Memory B cell (primary cell): ENCODE results near the gene CD109.
"Not testable (repeated sequence)": the region's sequence is repeated elsewhere in the genome, so short reads cannot be mapped to it uniquely, and the experiment has no call there.

Experiments
- ATAC-seq: fragments of 150-1000 bp; cut with Tn5 transposase; 2 replicates; pipeline ENCODE4 v1.10.0; 2021; ENCODE audit warnings: low read depth, mild to moderate bottlenecking, moderate library complexity
- DNase-seq, 2 donors: peaks; one replicate each; pipeline ENCODE4 v3.0.0; 2022; ENCODE audit warnings: low spot score in 2 of 2
- H3K27ac Mint-ChIP-seq: one replicate; pipeline ENCODE4 v1.8.0; 2022; ENCODE audit warnings: mild to moderate bottlenecking, moderate library complexity, mixed read lengths
- H3K27me3 Mint-ChIP-seq: one replicate; pipeline ENCODE4 v1.8.0; 2022; ENCODE audit warnings: mixed read lengths
- H3K36me3 Mint-ChIP-seq: one replicate; pipeline ENCODE4 v1.8.0; 2022; ENCODE audit warnings: mild to moderate bottlenecking, mixed read lengths
- H3K4me1 Mint-ChIP-seq: one replicate; pipeline ENCODE4 v1.8.0; 2022; ENCODE audit warnings: mixed read lengths
- H3K4me3 Mint-ChIP-seq: one replicate; pipeline ENCODE4 v1.8.0; 2022; ENCODE audit warnings: mild to moderate bottlenecking, moderate library complexity, mixed read lengths
- H3K9me3 Mint-ChIP-seq: one replicate; pipeline ENCODE4 v1.8.0; 2022; ENCODE audit warnings: mixed read lengths

The CD109 gene

DNA sequence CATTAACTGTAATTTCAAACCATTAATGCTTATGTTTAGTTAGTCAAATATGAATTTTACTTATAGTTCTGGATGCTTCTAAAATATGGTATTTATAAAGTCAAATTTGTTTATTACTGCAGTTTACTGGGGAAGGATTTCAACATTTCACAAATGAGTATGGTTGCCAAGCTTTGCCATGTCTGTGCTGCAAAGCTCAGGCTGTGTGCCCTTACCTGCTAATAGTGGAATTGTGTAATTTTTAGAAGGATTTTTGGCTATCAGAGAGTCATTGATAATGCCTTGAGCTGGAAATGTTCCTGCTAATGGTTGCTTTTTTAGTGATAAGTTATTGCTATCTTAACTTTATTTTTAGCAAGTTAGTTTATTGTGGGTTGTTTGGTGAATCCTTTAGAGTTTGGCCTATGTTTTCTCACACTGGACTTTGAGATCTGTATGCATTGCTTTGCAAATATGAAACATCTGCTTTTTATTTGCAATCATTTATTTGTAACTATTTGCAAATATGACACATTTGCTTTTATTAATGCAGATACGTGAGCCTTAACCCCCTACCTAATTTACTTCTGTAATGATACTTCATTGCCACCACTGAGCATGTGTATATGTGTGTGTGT is 105.8 kb downstream of the CD109 start:
- Mint-ChIP-seq H3K9me3 (no peaks in the 10 kb centered on the region), H3K4me1 (no peaks in the 10 kb centered on the region), H3K27me3 (peaks cover 2% of the 10 kb centered on the region), H3K27ac (no peak overlapping the region), H3K36me3 (no peaks in the 10 kb centered on the region), H3K4me3 (no peak overlapping the region)
- ATAC-seq (no peak), DNase-seq (no peak)

DNA sequence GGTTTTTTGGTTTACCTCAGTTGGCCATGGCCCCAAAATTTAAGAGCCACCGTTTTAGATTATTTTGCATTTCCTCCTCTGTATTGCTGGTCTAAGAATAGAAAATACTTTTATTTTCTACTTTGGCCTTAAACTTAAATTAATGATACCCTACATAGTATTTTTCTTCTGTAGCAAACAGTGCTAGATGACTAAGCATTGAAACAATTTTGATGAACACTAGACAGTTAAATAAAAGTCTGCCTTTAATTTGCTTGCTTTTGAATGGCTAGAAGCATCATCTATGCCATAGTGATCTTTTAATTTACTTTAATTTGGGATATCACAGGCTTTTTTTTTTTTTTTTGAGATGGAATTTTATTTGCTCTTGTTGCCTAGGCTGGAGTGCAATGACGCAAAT is 106.4 kb downstream of the CD109 start:
- Mint-ChIP-seq H3K27ac (no peak overlapping the region), H3K9me3 (no peaks in the 10 kb centered on the region), H3K27me3 (peaks cover 2% of the 10 kb centered on the region), H3K4me3 (no peak overlapping the region), H3K4me1 (no peaks in the 10 kb centered on the region), H3K36me3 (no peaks in the 10 kb centered on the region)
- ATAC-seq (no peak), DNase-seq (no peak)

DNA sequence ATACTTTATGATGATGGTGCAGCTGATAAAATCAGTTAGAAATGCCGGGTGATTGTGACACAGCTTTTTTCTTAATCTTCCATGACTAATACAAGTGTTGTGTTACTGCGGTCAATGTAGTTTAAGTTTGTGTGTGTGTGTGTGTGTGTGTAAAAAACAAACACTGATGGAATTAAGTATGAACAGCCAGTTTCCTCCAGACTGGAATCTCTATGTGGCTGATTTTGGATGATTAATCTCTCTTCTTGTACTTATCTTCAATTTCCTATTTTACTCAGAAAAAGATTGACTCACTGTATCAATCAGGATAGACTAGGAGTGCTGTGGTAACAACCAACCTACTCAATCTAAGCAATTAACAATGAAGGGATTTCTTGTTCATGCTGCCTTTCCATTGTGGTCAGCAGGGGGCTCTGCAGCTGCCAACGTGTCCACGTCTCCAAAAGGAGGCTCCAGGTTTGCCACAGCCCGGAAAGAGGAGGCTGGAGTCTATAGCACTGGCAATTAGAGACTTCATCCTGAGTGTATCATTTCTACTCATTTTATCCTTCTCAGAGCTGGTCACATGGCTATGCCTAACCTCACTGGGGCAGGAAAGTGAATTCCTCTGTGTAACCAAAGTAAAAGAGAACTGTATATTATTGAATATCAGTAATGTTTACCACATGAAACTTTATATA is 107.7 kb downstream of the CD109 start:
- no peak for DNase-seq
- no peak overlapping the region for H3K4me3 Mint-ChIP-seq
- no peaks in the 10 kb centered on the region for H3K4me1 Mint-ChIP-seq
- H3K9me3 Mint-ChIP-seq = no peaks in the 10 kb centered on the region
- peaks cover 2% of the 10 kb centered on the region for H3K27me3 Mint-ChIP-seq
- no peak for ATAC-seq
- H3K27ac Mint-ChIP-seq = no peak overlapping the region
- no peaks in the 10 kb centered on the region for H3K36me3 Mint-ChIP-seq

DNA sequence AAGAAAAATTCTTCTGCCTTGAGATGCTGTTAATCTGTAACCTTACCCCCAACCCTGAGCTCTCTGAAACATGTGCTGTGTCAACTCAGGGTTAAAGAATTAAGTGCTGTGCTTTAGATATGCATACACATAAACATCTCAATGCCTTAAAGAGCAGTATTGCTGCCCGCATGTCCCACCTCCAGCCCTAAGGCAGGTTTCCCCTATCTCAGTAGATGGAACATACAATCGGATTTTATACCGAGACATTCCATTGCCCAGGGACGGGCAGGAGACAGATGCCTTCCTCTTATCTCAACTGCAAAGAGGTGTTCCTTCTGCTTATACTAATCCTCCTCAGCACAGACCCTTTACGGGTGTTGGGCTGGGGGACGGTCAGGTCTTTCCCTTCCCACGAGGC is 109.2 kb downstream of the CD109 start:
- not testable (repeated sequence) for DNase-seq, H3K27me3 Mint-ChIP-seq, ATAC-seq, H3K36me3 Mint-ChIP-seq, H3K4me3 Mint-ChIP-seq, H3K27ac Mint-ChIP-seq, H3K4me1 Mint-ChIP-seq, H3K9me3 Mint-ChIP-seq

DNA sequence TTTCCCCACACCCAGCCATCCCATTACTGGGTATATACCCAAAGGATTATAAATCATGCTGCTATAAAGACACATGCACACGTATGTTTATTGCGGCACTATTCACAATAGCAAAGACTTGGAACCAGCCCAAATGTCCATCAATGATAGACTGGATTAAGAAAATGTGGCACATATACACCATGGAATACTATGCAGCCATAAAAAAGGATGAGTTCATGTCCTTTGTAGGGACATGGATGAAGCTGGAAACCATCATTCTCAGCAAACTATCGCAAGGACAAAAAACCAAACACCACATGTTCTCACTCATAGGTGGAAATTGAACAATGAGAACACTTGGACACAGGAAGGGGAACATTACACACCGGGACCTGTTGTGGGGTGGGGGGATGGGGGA is 110.0 kb downstream of the CD109 start:
- H3K9me3 Mint-ChIP-seq, H3K36me3 Mint-ChIP-seq, H3K27me3 Mint-ChIP-seq, H3K4me1 Mint-ChIP-seq, ATAC-seq, H3K27ac Mint-ChIP-seq, H3K4me3 Mint-ChIP-seq, DNase-seq: not testable (repeated sequence)

DNA sequence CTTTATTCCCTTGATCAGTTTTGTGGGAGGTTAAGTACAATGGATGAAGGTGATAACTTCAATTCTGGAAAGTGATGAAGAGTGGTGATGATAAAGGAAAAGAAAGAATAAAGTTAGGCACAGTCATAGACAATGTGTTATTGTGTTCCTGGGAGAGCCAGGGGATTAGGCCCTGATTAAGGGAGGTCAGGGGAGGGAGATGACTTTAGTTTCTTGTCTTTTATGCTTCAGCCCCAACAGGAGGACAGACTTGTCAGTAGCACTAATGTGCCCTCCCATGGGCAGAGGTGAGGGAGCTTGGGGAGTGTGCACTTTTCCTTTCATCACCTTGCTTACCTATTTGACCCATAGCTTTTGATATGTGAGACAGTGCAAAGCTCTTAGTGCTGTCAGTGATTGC is 115.7 kb downstream of the CD109 start:
- Mint-ChIP-seq H3K27me3 (no peaks in the 10 kb centered on the region), H3K9me3 (no peaks in the 10 kb centered on the region), H3K4me1 (no peaks in the 10 kb centered on the region), H3K36me3 (no peaks in the 10 kb centered on the region), H3K27ac (no peak overlapping the region), H3K4me3 (no peak overlapping the region)
- DNase-seq (no peak), ATAC-seq (no peak)

DNA sequence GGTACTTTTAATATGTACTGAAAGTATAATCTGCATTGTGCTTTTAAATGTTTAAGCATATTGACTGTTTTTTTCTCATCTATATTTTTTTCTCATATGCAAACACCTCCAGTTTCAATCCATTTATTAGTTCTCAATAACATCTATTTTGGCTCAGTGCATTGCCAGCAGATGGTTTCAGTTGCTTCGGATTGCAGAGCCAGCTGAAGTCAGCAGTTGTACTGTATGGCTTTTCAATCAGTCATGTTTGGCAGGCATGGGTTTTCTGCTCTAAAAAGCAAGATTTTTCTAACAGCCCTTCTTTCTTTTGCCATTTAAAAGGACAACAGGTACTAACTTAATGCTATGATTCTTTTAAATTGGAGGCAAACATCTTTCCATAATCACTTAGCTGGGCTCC is 121.2 kb downstream of the CD109 start:
- no peak for DNase-seq
- no peak for ATAC-seq
- no peaks in the 10 kb centered on the region for H3K9me3 Mint-ChIP-seq
- H3K4me3 Mint-ChIP-seq = no peak overlapping the region
- no peaks in the 10 kb centered on the region for H3K4me1 Mint-ChIP-seq
- H3K36me3 Mint-ChIP-seq = no peaks in the 10 kb centered on the region
- H3K27me3 Mint-ChIP-seq = no peaks in the 10 kb centered on the region
- H3K27ac Mint-ChIP-seq = no peak overlapping the region

DNA sequence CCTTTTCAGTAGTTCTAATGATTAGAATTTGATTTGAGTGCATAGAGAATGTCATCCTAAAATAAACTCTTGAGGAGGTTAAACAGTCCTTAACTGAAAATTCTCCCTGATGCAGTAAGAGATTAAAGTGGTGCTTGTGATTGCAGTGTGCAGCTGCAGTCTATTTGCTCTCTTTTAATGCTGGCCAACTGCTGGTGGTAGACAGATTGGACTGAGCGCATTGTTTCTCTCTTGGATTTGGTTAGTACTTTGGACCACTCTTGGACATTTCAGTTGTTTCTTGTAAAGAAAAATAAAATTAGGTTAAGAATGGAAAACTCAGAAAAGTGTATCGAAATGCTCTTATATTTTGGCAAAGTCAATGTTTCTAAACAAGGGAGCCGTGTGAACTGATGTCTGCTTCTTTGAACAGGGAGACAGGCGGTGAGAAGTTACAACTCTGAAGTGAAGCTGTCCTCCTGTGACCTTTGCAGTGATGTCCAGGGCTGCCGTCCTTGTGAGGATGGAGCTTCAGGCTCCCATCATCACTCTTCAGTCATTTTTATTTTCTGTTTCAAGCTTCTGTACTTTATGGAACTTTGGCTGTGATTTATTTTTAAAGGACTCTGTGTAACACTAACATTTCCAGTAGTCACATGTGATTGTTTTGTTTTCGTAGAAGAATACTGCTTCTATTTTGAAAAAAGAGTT is 127.2 kb downstream of the CD109 start:
- Mint-ChIP-seq H3K36me3 (no peaks in the 10 kb centered on the region), H3K27ac (no peak overlapping the region), H3K27me3 (no peaks in the 10 kb centered on the region), H3K4me3 (no peak overlapping the region), H3K9me3 (no peaks in the 10 kb centered on the region), H3K4me1 (no peaks in the 10 kb centered on the region)
- DNase-seq = no peak
- no peak for ATAC-seq

DNA sequence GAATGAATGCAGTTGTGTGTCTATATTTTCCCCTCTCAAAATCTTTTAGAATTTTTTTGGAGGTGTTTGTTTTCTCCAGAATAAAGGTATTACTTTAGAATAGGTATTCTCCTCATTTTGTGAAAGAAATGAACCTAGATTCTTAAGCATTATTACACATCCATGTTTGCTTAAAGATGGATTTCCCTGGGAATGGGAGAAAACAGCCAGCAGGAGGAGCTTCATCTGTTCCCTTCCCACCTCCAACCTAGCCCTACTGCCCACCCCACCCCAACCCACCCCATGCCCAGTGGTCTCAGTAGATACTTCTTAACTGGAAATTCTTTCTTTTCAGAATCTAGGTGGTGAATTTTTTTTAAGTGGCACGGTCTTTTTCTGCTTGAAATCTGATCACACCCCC is 127.8 kb downstream of the CD109 start:
- Mint-ChIP-seq H3K4me1 (no peaks in the 10 kb centered on the region), H3K36me3 (no peaks in the 10 kb centered on the region), H3K4me3 (no peak overlapping the region), H3K27me3 (no peaks in the 10 kb centered on the region), H3K9me3 (no peaks in the 10 kb centered on the region), H3K27ac (no peak overlapping the region)
- no peak for ATAC-seq
- DNase-seq = no peak

DNA sequence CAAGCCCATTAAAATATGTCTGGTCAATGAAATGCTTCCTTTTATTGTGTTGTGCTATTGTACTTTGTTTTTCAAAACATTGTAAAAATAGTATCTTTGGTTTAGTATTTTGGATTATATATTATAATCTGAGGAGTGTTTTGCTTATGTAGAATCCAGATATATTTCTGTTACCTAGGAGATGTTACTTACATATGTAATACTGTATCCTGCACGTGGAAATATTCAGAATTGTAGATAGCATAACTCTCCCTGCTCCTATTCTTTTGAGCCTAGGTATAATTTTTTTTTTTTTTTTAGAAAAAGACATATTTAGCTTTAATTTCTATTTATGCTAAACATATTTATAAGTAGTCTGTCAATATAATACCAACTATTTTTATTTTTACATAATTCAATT is 130.6 kb downstream of the CD109 start:
- ATAC-seq = no peak
- H3K27me3 Mint-ChIP-seq = no peaks in the 10 kb centered on the region
- H3K4me1 Mint-ChIP-seq = no peaks in the 10 kb centered on the region
- H3K4me3 Mint-ChIP-seq = no peak overlapping the region
- H3K27ac Mint-ChIP-seq = no peak overlapping the region
- no peaks in the 10 kb centered on the region for H3K9me3 Mint-ChIP-seq
- H3K36me3 Mint-ChIP-seq = no peaks in the 10 kb centered on the region
- DNase-seq = no peak

DNA sequence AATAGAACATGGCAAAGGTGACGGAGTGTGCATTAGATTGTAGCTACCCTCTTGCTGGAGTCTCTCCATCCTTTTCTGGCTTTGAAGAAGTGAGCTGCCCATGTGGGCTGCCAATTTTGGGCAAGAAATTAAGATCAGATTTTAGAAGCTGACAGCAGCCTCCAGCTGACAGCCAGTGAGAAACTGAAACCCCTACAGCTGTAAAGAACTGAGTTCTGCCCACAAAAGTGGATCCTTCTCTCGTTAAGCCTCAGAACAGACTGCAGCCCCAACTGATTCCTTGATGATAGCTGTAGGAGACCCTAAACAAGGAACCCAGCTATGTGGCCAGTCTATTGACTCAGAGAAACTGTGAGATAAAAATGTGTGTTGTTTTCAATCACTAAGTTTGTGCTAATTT is 134.1 kb downstream of the CD109 start:
- H3K36me3 Mint-ChIP-seq = no peaks in the 10 kb centered on the region
- H3K27ac Mint-ChIP-seq = no peak overlapping the region
- H3K4me1 Mint-ChIP-seq = no peaks in the 10 kb centered on the region
- no peaks in the 10 kb centered on the region for H3K27me3 Mint-ChIP-seq
- no peak overlapping the region for H3K4me3 Mint-ChIP-seq
- ATAC-seq (no peak), DNase-seq (no peak)
- no peaks in the 10 kb centered on the region for H3K9me3 Mint-ChIP-seq

DNA sequence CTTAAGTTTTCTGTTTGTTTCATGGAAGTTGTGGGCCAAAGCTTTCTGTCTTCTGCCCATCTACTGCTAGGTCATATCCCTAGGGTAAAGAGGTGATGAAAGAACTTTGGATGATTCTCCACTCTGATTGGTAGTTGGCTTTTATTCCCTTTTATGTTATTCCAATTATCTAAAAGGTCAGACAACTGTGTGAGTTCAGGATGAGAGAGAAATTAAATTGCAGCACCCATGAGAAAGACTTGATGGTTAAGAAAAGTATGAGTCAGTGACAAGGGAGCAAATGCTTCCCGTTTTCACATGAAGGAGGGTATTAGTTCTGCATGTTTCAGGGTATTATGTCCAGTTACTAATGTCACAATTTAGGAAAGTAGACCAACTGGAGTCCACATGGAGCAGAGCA is 136.3 kb downstream of the CD109 start:
- H3K4me3 Mint-ChIP-seq = no peak overlapping the region
- H3K36me3 Mint-ChIP-seq = no peaks in the 10 kb centered on the region
- no peaks in the 10 kb centered on the region for H3K4me1 Mint-ChIP-seq
- DNase-seq (no peak), ATAC-seq (no peak)
- no peaks in the 10 kb centered on the region for H3K9me3 Mint-ChIP-seq
- no peaks in the 10 kb centered on the region for H3K27me3 Mint-ChIP-seq
- no peak overlapping the region for H3K27ac Mint-ChIP-seq

DNA sequence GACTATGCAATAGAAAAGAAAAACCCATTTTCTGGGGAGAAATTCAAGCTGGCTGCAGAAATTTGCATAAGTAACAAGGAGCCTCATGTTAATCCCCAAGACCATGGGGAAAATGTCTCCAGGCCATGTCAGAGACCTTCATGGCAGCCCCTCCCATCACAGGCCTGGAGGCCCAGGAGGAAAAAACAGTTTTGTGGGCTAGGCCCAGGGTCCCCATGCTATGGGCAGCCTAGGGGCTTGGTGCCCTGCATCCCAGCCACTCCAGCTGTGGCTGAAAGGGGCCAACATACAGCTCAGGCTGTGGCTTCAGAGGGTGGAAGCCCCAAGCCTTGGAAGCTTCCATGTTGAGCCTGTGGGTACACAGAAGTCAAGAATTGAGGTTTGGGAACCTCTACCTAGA is 148.7 kb downstream of the CD109 start:
- H3K27me3 Mint-ChIP-seq, H3K4me3 Mint-ChIP-seq, H3K4me1 Mint-ChIP-seq, H3K27ac Mint-ChIP-seq, H3K36me3 Mint-ChIP-seq, ATAC-seq, H3K9me3 Mint-ChIP-seq, DNase-seq: not testable (repeated sequence)

DNA sequence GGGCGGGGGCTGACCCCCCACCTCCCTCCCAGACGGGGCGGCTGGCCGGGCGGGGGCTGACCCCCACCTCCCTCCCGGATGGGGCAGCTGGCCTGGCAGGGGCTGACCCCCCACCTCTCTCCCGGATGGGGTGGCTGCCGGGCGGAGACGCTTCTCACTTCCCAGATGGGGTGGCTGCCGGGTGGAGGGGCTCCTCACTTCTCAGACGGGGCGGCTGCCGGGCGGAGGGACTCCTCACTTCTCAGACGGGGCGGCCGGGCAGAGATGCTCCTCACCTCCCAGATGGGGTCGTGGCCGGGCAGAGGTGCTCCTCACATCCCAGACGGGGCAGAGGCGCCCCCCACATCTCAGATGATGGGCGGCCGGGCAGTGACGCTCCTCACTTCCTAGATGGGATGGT is 155.0 kb downstream of the CD109 start:
- not testable (repeated sequence) for H3K4me3 Mint-ChIP-seq, H3K27ac Mint-ChIP-seq, H3K36me3 Mint-ChIP-seq

More for the DNA sequence above, 155.0 kb downstream of the CD109 start:
- not testable (repeated sequence) for ATAC-seq, H3K9me3 Mint-ChIP-seq, H3K4me1 Mint-ChIP-seq, DNase-seq, H3K27me3 Mint-ChIP-seq
